ENCODE data around the gene PLXNA4.
A peak's percentile ranks its signal among the peaks of the same experiment; 100 is the strongest.

PLXNA4 gene

DNA sequence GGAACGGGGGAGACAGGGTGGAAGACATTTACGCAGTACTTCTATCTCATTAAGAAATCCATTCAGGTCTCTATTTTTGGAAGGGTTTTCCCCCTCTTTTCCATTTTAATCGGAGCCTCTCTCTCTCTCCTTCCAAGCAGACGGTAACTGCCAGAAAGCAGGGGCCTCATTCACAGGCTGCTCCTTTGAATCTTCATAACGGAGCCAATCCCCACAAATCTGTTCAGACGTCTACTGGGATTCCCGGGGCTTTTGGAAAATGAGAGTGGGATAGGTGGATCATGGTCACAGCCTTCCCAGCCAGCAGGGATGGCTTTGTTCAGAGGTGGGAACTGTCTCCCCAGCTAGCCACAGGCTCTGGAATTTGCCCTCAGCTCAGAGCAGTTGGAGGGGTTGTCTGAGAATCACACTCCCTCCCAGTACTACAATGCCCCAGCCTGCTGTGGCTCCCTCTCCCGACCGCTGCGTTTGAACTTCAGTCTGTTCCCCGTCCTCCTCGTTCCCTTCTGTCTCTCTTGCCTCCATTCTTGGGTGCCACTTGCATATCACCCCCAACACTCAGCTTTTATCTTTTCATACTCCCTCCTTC lies 413.6 kb downstream of the PLXNA4 start:
- DNase-seq, result no peak
- 77% methylated on average over 10 of the region's 12 CpGs for WGBS
- Histone ChIP-seq H2BK12ac (ENCODE audit: low read length in 2 of 2) (no peak overlapping the region), H3K4me2 (ENCODE audit: low read length, poor library complexity, severe bottlenecking) (no peak overlapping the region), H4K91ac (ENCODE audit: low read length) (no peak overlapping the region), H2AFZ (ENCODE audit: low read depth, low read length) (no peak overlapping the region), H2BK5ac (ENCODE audit: low read depth, low read length, poor library complexity, severe bottlenecking) (no peak overlapping the region), H3K27me3 (ENCODE audit: control insufficient read depth in 1 of 2, insufficient read depth in 1 of 2, low read length in 2 of 2) (peaks cover 0 to 14% of the 10 kb centered on the region in 2 experiments), H2AK5ac (ENCODE audit: low read length, severe bottlenecking) (no peak overlapping the region), H3K79me1 (replicated peaks; ENCODE audit: low read length, poor library complexity, severe bottlenecking) (no peaks in the 10 kb centered on the region), H3K36me3 (ENCODE audit: control insufficient read depth in 1 of 2, insufficient read depth in 2 of 2, low read depth in 1 of 2, low read length in 2 of 2) (peaks cover 0 to 57% of the 10 kb centered on the region in 2 experiments), H3K4me3 (ENCODE audit: insufficient read depth in 1 of 2, low read depth in 1 of 2, low read length in 2 of 2) (no peak overlapping the region), H3K23ac (ENCODE audit: low read length in 2 of 2) (no peak overlapping the region), H3K18ac (ENCODE audit: low read depth in 1 of 2, low read length in 2 of 2) (no peak overlapping the region), H3K4ac (ENCODE audit: low read depth in 1 of 2, low read length in 2 of 2) (no peak overlapping the region), H3K14ac (ENCODE audit: low read length in 2 of 2) (no peak overlapping the region), H4K8ac (ENCODE audit: low read length) (no peak overlapping the region), H3K27ac (ENCODE audit: low read length, poor library complexity, severe bottlenecking) (no peak overlapping the region), H3K9ac (ENCODE audit: low read length) (no peak overlapping the region), H2BK15ac (ENCODE audit: low read depth, poor library complexity, severe bottlenecking) (no peak overlapping the region), H2BK120ac (ENCODE audit: low read depth, low read length) (no peak overlapping the region), H3K9me3 (ENCODE audit: control insufficient read depth, low read length) (no peaks in the 10 kb centered on the region), H3K4me1 (ENCODE audit: control insufficient read depth, insufficient read depth, low read depth, low read length) (no peaks in the 10 kb centered on the region)

DNA sequence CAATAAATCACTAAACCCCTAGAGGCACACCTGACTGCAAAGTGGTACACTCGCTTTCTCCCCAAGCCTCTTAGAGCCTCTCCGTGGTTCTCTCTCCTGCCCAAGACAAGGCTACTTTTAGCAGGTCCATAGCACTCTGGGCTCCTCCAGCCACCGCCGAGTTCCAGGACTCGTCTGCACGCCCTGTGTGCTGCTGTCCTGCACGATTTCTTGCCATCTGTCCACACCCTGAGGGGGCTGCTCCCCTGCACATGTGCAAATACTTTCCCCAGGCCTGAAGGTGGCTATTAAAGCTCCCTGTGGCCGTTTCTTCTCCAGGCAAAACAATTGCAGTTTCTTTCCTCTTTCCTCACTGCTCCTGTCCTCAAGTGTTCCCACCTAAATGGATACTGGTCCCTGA lies 414.3 kb downstream of the PLXNA4 start:
- no peak overlapping the region for H2BK120ac ChIP-seq (ENCODE audit: low read depth, low read length)
- no peaks in the 10 kb centered on the region for H3K79me1 ChIP-seq (replicated peaks; ENCODE audit: low read length, poor library complexity, severe bottlenecking)
- H3K23ac ChIP-seq (ENCODE audit: low read length in 2 of 2), result no peak overlapping the region
- H3K27ac ChIP-seq (ENCODE audit: low read length, poor library complexity, severe bottlenecking), result no peak overlapping the region
- peaks cover 0 to 59% of the 10 kb centered on the region in 2 experiments for H3K36me3 ChIP-seq (ENCODE audit: control insufficient read depth in 1 of 2, insufficient read depth in 2 of 2, low read depth in 1 of 2, low read length in 2 of 2)
- H3K4me2 ChIP-seq (ENCODE audit: low read length, poor library complexity, severe bottlenecking), result no peak overlapping the region
- H3K4me1 ChIP-seq (ENCODE audit: control insufficient read depth, insufficient read depth, low read depth, low read length), result no peaks in the 10 kb centered on the region
- no peak overlapping the region for H3K9ac ChIP-seq (ENCODE audit: low read length)
- H3K4me3 ChIP-seq (ENCODE audit: insufficient read depth in 1 of 2, low read depth in 1 of 2, low read length in 2 of 2), result no peak overlapping the region
- H3K14ac ChIP-seq (ENCODE audit: low read length in 2 of 2), result no peak overlapping the region
- no peak overlapping the region for H2BK12ac ChIP-seq (ENCODE audit: low read length in 2 of 2)
- no peak overlapping the region for H2AFZ ChIP-seq (ENCODE audit: low read depth, low read length)
- no peak overlapping the region for H4K8ac ChIP-seq (ENCODE audit: low read length)
- H2AK5ac ChIP-seq (ENCODE audit: low read length, severe bottlenecking), result no peak overlapping the region
- peaks cover 0 to 17% of the 10 kb centered on the region in 2 experiments for H3K27me3 ChIP-seq (ENCODE audit: control insufficient read depth in 1 of 2, insufficient read depth in 1 of 2, low read length in 2 of 2)
- no peak for DNase-seq
- no peak overlapping the region for H3K18ac ChIP-seq (ENCODE audit: low read depth in 1 of 2, low read length in 2 of 2)
- peaks cover 4% of the 10 kb centered on the region for H3K9me3 ChIP-seq (ENCODE audit: control insufficient read depth, low read length)
- no peak overlapping the region for H2BK15ac ChIP-seq (ENCODE audit: low read depth, poor library complexity, severe bottlenecking)
- WGBS, result 76% methylated on average over 8 of the region's 8 CpGs
- no peak overlapping the region for H4K91ac ChIP-seq (ENCODE audit: low read length)
- no peak overlapping the region for H2BK5ac ChIP-seq (ENCODE audit: low read depth, low read length, poor library complexity, severe bottlenecking)
- no peak overlapping the region for H3K4ac ChIP-seq (ENCODE audit: low read depth in 1 of 2, low read length in 2 of 2)

DNA sequence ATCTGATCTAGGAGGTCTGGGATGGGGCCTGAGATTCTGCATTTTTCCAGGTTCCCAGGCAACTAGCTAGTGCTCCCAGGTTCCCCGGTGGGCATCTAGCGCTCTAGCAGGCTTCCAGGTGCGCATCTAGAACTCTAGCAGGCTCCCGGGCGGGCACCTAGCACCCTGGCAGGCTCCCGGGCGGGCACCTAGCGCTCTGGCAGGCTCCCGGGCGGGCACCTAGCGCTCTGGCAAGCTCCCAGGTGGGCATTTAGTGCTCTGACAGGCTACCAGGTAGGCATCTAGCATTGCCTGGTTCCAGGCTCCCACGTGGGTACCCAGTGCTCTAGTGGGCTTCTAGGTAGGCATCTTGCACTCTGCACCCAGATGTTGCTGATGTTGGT lies 414.7 kb downstream of the PLXNA4 start:
- DNase-seq, result no peak
- Histone ChIP-seq H3K18ac (ENCODE audit: low read depth in 1 of 2, low read length in 2 of 2) (no peak overlapping the region), H2BK120ac (ENCODE audit: low read depth, low read length) (no peak overlapping the region), H2BK5ac (ENCODE audit: low read depth, low read length, poor library complexity, severe bottlenecking) (no peak overlapping the region), H3K4me1 (ENCODE audit: control insufficient read depth, insufficient read depth, low read depth, low read length) (no peaks in the 10 kb centered on the region), H3K27ac (ENCODE audit: low read length, poor library complexity, severe bottlenecking) (no peak overlapping the region), H3K79me1 (replicated peaks; ENCODE audit: low read length, poor library complexity, severe bottlenecking) (no peaks in the 10 kb centered on the region), H3K23ac (ENCODE audit: low read length in 2 of 2) (no peak overlapping the region), H3K36me3 (ENCODE audit: control insufficient read depth in 1 of 2, insufficient read depth in 2 of 2, low read depth in 1 of 2, low read length in 2 of 2) (peaks cover 0 to 61% of the 10 kb centered on the region in 2 experiments), H2BK12ac (ENCODE audit: low read length in 2 of 2) (no peak overlapping the region), H4K91ac (ENCODE audit: low read length) (no peak overlapping the region), H3K9me3 (ENCODE audit: control insufficient read depth, low read length) (peaks cover 5% of the 10 kb centered on the region), H3K14ac (ENCODE audit: low read length in 2 of 2) (no peak overlapping the region), H3K4me3 (ENCODE audit: insufficient read depth in 1 of 2, low read depth in 1 of 2, low read length in 2 of 2) (no peak overlapping the region), H3K4me2 (ENCODE audit: low read length, poor library complexity, severe bottlenecking) (no peak overlapping the region), H2AK5ac (ENCODE audit: low read length, severe bottlenecking) (no peak overlapping the region), H3K27me3 (ENCODE audit: control insufficient read depth in 1 of 2, insufficient read depth in 1 of 2, low read length in 2 of 2) (peaks cover 0 to 17% of the 10 kb centered on the region in 2 experiments), H2AFZ (ENCODE audit: low read depth, low read length) (no peak overlapping the region), H3K9ac (ENCODE audit: low read length) (no peak overlapping the region), H3K4ac (ENCODE audit: low read depth in 1 of 2, low read length in 2 of 2) (no peak overlapping the region), H4K8ac (ENCODE audit: low read length) (no peak overlapping the region), H2BK15ac (ENCODE audit: low read depth, poor library complexity, severe bottlenecking) (no peak overlapping the region)
- 92% methylated on average over 12 of the region's 12 CpGs for WGBS

DNA sequence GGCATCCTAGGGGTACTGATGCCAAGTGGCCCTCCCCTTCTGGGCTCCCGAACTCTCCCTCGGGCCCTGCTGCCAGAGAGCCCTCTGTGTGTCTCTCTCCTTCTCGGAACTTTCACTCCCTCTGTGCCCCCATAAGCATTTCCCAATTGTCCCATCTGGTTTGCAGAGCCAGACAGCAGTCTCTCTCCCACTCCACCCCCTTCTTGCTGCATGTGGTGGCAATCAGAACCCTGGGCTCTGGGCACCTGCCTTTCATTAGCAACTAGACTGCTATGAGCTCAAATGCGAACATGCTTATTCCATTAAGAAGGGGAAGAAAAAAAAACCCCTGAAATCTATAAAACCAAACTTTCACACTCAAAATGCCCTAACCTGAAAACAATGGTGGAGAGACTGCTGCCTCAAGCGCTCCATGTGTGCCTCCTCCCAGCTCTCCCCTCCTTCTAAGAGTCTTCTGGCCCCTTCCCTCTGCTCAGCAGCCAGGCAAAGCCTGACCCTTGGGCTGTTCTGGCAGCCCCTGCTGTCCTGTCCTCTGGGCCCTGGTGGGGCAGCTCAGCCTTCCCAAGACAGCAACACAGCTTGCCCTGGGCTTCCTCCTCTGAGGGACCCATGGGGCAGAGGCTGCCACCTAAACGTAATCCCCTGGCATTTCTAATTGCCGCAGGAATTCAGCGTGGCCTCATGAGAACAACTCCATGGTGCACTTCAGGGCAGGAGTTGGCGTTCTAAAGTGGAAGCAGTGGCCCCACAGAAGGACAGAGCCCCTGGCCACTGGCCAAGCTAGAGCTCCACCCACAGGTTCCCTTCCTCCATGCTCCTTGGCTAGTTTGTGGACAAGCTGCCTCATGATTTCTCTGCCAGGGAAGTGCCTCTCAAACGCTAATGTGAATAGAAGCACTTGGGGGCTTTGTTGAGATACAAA lies 415.4 kb downstream of the PLXNA4 start:
- peaks cover 0 to 17% of the 10 kb centered on the region in 2 experiments for H3K27me3 ChIP-seq (ENCODE audit: control insufficient read depth in 1 of 2, insufficient read depth in 1 of 2, low read length in 2 of 2)
- DNase-seq, result peak; percentile 1
- H3K9me3 ChIP-seq (ENCODE audit: control insufficient read depth, low read length), result peaks cover 5% of the 10 kb centered on the region
- H3K4me2 ChIP-seq (ENCODE audit: low read length, poor library complexity, severe bottlenecking), result no peak overlapping the region
- no peak overlapping the region for H4K91ac ChIP-seq (ENCODE audit: low read length)
- WGBS, result 75% methylated on average over 10 of the region's 10 CpGs
- no peak overlapping the region for H2BK120ac ChIP-seq (ENCODE audit: low read depth, low read length)
- no peak overlapping the region for H2AK5ac ChIP-seq (ENCODE audit: low read length, severe bottlenecking)
- no peak overlapping the region for H2BK5ac ChIP-seq (ENCODE audit: low read depth, low read length, poor library complexity, severe bottlenecking)
- H3K79me1 ChIP-seq (replicated peaks; ENCODE audit: low read length, poor library complexity, severe bottlenecking), result no peaks in the 10 kb centered on the region
- no peak overlapping the region for H3K4me3 ChIP-seq (ENCODE audit: insufficient read depth in 1 of 2, low read depth in 1 of 2, low read length in 2 of 2)
- peak overlapping the region in 1 of 2 experiments; percentile 12 for H3K14ac ChIP-seq (ENCODE audit: low read length in 2 of 2)
- peaks cover 0 to 65% of the 10 kb centered on the region in 2 experiments for H3K36me3 ChIP-seq (ENCODE audit: control insufficient read depth in 1 of 2, insufficient read depth in 2 of 2, low read depth in 1 of 2, low read length in 2 of 2)
- no peak overlapping the region for H3K9ac ChIP-seq (ENCODE audit: low read length)
- H2BK12ac ChIP-seq (ENCODE audit: low read length in 2 of 2), result no peak overlapping the region
- H3K27ac ChIP-seq (ENCODE audit: low read length, poor library complexity, severe bottlenecking), result no peak overlapping the region
- H4K8ac ChIP-seq (ENCODE audit: low read length), result no peak overlapping the region
- no peaks in the 10 kb centered on the region for H3K4me1 ChIP-seq (ENCODE audit: control insufficient read depth, insufficient read depth, low read depth, low read length)
- no peak overlapping the region for H2BK15ac ChIP-seq (ENCODE audit: low read depth, poor library complexity, severe bottlenecking)
- H3K18ac ChIP-seq (ENCODE audit: low read depth in 1 of 2, low read length in 2 of 2), result no peak overlapping the region
- H2AFZ ChIP-seq (ENCODE audit: low read depth, low read length), result no peak overlapping the region
- no peak overlapping the region for H3K4ac ChIP-seq (ENCODE audit: low read depth in 1 of 2, low read length in 2 of 2)
- H3K23ac ChIP-seq (ENCODE audit: low read length in 2 of 2), result no peak overlapping the region
